ENCODE results near the gene CENPN. TPM values are rescaled to one million over a fixed set of nuclear protein-coding genes. Genes with fewer than 3 reads are reported as not detected.

CENPN gene
- total RNA-seq, 1 experiment from 2014 or later: 76.7 TPM

Other genes with a start within 250 kb of the CENPN start
- gene CDYL2, start 202.6 kb upstream of the CENPN start, total RNA-seq (2021; ENCODE audit: unreplicated experiment): 0.10 TPM
- 119 TPM for gene CMC2, start 329 bp upstream of the CENPN start, total RNA-seq (2021; ENCODE audit: unreplicated experiment)
- gene ATMIN, start 28.6 kb downstream of the CENPN start, total RNA-seq (2021; ENCODE audit: unreplicated experiment): 46.7 TPM
- gene C16orf46, start 70.0 kb downstream of the CENPN start, total RNA-seq (2021; ENCODE audit: unreplicated experiment): 1.7 TPM
- 117 TPM for gene GCSH, start 89.2 kb downstream of the CENPN start, total RNA-seq (2021; ENCODE audit: unreplicated experiment)
- gene BCO1, start 231.5 kb downstream of the CENPN start, total RNA-seq (2021; ENCODE audit: unreplicated experiment): not detected